GM21447 (cell line): ENCODE measurements around the gene GCK.

Experiments used
- ATAC-seq: cut with Tn5 transposase; IDR thresholded peaks from one replicate; pipeline ENCODE4 v1.9.1; 2021; ENCODE audit not compliant: unreplicated experiment

The GCK gene

DNA sequence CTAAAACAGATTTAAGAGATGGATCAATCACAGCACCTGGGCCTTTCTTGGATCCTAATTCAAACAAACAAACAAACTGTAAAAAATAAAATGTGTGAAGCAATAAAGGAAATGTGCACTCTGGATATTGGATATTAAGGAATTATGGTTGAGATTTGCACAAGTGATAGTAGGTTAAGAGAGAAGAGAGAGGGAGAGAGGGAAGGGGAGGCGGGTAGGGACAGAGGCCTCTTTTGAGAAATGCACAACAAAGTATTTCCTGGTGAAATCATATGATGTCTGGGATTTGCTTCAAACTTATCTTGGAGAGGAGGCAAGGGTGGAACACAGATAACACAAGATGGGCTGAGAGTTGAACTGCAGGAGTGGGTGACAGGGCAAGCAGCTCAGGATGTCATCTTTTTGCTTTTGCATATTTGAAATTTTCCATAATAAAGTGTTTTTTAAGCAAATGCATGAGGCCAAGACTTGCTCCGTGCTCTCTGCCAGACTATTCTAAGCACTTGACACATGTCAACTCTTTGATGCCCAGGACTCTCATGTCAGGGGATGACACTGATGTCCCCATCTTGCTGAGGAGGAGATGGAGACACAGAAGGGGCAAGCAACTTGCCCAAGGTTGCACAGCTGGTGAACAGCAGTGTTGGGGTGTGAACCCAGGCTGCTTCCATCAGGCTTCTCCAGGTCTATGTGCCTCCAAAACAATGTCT is 94.2 kb downstream of the GCK start:
- no peak for ATAC-seq

DNA sequence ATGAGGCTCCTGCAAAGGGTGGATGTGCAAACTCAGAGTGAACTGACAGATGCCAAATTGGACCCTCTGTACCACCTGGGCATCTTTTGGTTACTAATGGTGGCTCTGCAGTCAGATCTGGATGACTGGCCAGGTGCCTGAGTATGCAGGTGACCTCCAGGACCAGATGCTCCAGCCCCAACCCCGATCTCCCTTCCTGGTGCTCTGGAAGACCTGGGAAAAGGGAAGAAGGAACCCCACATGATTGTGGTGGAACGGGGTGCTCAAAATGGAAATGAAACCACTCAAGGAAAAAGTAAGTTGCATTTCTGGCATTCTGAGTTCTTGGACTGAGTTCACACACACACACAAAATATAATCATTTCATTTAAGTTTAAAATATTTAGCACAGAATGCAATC is 94.9 kb downstream of the GCK start:
- no peak for ATAC-seq
